ENCODE data around the gene GPS1. TPM values are rescaled to one million over a fixed set of nuclear protein-coding genes. Genes with fewer than 3 reads are reported as not detected.
A peak's percentile ranks its signal among the peaks of the same experiment; 100 is the strongest.

The GPS1 gene
- 100 to 1,000 TPM in 2 of 4 donors, 10 to 100 TPM in 2; 72.4 to 113 (median 100) TPM for total RNA-seq

DNA sequence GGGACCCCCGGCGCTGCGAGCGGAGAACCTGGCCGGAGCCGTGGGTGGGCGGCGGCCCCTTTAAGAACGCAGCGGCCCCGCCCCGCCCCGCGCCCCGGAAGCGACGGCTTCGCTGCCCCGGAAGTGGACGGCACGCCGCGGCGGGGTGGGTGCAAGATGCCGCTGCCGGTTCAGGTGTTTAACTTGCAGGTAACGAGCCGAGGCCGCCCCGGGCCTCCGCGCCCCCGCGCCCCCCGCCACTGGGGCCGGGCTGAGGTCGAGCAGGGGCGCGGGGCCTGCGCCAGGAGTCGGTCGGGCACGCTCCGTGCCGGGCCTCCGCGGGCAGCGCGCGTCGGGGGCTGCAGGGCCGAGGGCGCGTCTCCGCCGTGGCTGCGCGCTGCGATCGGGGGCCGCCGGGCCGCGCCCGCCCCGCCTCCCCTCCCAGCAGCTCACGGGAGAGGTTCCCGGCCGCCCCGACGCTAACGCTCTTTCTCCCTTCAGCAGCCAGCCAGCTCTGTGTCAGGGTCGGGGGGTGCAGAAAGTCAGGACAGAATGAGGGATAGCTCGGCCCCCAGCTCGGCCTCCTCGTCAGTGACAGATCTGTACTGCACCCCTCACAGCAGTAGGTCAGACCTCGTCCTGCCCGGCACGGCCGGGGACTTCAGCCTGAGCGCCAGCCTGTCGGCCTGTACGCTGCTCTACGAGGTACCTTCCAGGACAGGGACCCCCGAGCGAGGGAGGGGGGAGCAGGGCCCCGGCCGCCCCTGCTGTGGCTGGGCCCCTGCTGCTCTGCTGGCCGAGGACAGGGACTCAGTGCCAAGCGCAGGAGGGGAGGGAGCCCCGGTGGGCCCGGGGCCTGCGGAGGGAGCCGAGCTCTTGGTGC lies at the start of gene GPS1, which contains the start of gene RFNG:
Gene GPS1, plus strand, starts transcription at position 123 of the 862 bp plus-strand sequence. Its CDS starts 34 bp downstream, at position 157.
Gene RFNG, minus strand, starts transcription at position 36 of the 862 bp plus-strand sequence. CDS start 45 bp downstream, outside the sequence.
- H3K4me3 ChIP-seq: peak within 1 kb of the TSS; percentile 85
- TF ChIP-seq POLR2AphosphoS5 (IDR thresholded peaks at IDR 0.05) (no peak), EP300 (IDR thresholded peaks at IDR 0.05) (no peak), CTCF (IDR thresholded peaks at IDR 0.05) (no peak), POLR2A (IDR thresholded peaks at IDR 0.05) (no peak)

DNA sequence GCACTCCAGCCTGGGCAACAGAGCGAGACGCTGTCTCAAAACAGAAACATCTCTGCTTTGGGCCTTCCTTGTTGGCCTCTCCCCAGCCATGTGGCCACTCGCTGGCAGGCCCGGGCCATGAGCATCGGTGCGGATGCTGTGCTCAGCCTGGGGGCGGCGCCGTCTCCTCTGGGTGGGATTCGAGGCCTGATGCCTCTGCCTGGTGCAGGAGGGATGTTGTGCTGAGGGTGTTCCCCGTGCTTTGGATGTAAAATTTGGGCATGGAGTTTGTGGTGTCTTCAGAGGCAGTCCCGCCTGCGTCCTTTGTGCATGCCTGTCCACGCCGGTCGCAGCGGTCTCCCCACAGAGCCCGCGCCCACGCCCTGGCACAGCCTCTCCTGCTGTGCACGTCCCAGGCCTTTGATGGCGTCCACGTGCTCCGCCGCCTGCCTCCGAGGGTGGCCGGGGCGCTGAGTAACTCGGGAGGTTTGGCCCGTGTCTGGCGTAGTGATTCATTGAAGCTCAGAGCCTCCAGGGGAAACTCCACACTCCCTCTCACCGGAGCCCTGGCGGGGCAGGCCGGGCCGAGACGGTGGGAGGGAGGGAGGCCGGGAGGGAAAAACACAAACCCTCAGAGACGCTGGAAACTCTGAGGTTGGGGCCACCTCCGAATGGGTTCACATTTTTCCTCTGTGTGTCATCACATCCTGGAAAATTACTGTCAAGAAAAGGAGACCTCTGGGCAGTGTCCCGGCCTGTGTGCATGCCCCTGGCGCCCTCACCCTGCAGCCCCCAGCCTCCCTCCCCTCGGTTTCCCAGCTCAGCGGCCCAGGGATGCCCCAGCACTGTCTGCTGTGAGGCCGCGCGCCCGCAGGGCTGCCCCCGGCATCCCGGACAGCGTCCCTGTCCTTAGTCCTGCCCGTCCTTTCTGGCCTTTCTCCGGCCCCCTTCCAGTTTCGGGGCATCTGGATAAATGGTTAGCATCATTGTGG lies 48.0 kb upstream of the GPS1 start:
- peaks cover 38% of the 10 kb centered on the region for H3K4me1 ChIP-seq
- TF ChIP-seq CTCF (IDR thresholded peaks at IDR 0.05) (no peak), EP300 (IDR thresholded peaks at IDR 0.05) (no peak), POLR2AphosphoS5 (IDR thresholded peaks at IDR 0.05) (peak in 2 of 3 donors; percentile 83 to 88), POLR2A (IDR thresholded peaks at IDR 0.05) (no peak)
- H3K27ac ChIP-seq: peak overlapping the region; percentile 39
- H3K36me3 ChIP-seq: no peaks in the 10 kb centered on the region
- H3K4me3 ChIP-seq: no peak overlapping the region
- 26% methylated on average over 22 of the region's 53 CpGs for WGBS
- no peaks in the 10 kb centered on the region for H3K27me3 ChIP-seq
- peak in 1 of 2 donors; percentile 87 for DNase-seq (ENCODE audit: low spot score in 2 of 2)
- H3K9me3 ChIP-seq: no peaks in the 10 kb centered on the region

More for the DNA sequence above, at the start of gene GPS1, which contains the start of gene RFNG:
- peak within 1 kb of the TSS; percentile 77 for H3K27ac ChIP-seq
- no peak for DNase-seq (ENCODE audit: low spot score in 2 of 2)
- peaks cover 42% of the 10 kb centered on the region for H3K4me1 ChIP-seq
- H3K9me3 ChIP-seq: no peaks in the 10 kb centered on the region
- peaks cover 62% of the 10 kb centered on the region for H3K36me3 ChIP-seq
- WGBS: 2% methylated on average over 26 of the region's 94 CpGs
- H3K27me3 ChIP-seq: no peaks in the 10 kb centered on the region

DNA sequence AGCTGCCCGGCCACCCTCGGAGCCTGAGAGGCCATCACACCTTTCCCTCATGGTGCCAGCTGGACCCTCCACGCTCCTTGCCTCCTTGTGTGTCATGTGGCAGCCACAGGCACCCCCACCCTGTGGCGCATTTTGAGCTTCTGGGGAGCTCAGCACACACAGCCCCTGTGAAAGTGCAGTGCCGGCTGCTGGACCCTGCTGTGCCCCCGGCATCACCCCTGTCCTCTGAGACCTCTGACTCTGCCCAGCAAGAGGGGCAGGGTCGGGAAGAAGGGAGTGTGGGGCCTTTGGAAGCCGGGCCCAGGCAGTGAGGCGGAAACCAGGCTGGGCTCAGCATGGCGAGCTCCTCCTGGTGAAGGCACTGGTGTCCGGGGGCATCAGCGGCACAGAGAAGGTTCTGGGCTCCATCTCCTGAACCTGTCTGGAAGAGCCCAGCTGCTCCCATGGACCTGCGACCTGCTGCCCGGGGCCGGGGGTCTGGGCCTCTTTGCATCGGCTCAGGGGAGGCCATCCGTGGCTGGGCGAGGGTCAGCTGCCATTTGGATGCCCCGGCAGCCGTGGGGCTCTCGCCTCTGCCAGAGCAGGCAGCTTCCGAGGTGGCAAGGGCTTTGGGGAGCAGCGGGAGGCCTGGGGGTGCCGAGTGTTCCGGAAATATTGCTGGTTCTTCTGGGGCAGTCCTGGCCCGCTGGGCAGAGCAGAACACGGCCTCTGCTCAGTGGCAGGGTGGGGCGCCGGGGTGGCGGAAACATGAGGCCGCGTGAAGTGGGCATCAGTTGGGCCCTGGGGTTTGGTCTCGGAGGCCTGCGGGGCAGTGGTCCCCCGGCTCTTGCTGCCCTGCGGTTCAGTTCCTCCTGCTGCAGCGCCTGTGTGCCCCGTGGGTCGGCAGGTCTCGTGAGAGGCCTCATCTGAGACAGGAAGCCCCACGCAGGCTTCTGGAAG lies 46.9 kb upstream of the GPS1 start:
- Histone ChIP-seq H3K36me3 (peaks cover 7% of the 10 kb centered on the region), H3K4me3 (no peak overlapping the region), H3K27me3 (no peaks in the 10 kb centered on the region), H3K9me3 (no peaks in the 10 kb centered on the region), H3K4me1 (peaks cover 38% of the 10 kb centered on the region), H3K27ac (peak overlapping the region; percentile 39)
- TF ChIP-seq EP300 (IDR thresholded peaks at IDR 0.05) (no peak), POLR2A (IDR thresholded peaks at IDR 0.05) (no peak), CTCF (IDR thresholded peaks at IDR 0.05) (no peak), POLR2AphosphoS5 (IDR thresholded peaks at IDR 0.05) (no peak)
- 100% methylated on average over 7 of the region's 41 CpGs for WGBS
- DNase-seq (ENCODE audit: low spot score in 2 of 2): no peak

- H3K9me3 ChIP-seq: no peaks in the 10 kb centered on the region
- no peak for DNase-seq (ENCODE audit: low spot score in 2 of 2)
- no peak overlapping the region for H3K27ac ChIP-seq
- peaks cover 33% of the 10 kb centered on the region for H3K4me1 ChIP-seq
- H3K27me3 ChIP-seq: no peaks in the 10 kb centered on the region
- TF ChIP-seq CTCF (IDR thresholded peaks at IDR 0.05) (no peak), POLR2A (IDR thresholded peaks at IDR 0.05) (no peak), EP300 (IDR thresholded peaks at IDR 0.05) (no peak), POLR2AphosphoS5 (IDR thresholded peaks at IDR 0.05) (no peak)
- peaks cover 7% of the 10 kb centered on the region for H3K36me3 ChIP-seq
- H3K4me3 ChIP-seq: no peak overlapping the region
- WGBS: 61% methylated on average over 20 of the region's 30 CpGs
Observed at GRCh38 chr17:82005701-82006348, 45.9 kb upstream of the GPS1 start.

Data from suprapubic skin (tissue), 4 donors.